ENCODE results near the gene HPD.
"Not testable (repeated sequence)": the region's sequence is repeated elsewhere in the genome, so short reads cannot be mapped to it uniquely, and the experiment has no call there.

Gene HPD

DNA sequence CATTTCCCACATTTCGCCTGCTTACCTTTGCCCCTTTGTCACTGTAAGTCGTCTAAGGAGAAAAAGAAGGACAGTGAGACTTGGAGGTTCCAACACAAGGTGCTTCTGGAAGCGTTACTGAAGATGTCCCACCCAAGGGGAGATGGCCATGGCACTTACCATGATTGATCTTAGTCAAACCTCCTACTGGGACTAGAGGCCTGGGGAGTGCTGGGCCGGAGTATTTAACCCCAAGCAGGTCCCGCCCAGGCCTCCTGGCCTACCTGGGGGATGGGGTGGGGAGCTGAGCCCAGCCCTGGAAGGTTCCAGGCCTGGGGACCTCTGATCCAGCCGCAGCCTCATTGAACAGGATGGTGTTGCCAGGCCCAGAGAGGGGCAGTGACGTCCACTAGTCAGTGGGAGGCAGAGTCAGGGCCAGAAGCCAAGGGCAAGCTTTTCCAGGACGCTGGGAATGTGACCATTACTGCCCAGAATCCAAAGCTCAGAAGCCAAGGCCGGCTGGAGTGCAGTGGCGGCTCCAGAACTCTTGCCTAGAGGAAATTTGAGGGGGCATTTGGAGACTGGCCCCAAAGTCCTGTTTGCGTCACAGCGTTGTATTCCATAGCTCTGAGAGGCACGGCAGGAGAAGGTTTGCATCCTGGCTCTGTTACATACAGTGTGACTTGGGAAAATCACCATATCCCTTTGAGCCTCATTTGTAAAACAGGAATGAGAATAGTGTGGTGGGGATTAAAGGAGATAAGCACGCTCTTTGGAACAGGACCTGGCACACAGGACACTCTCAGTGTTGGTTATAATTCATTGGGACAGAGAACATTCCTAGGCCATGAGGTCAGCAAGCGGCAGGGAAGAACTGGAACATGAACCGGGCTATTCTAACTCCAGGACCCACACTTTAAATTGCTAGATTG is at the start of gene HPD:
Gene HPD (minus strand): TSS at position 198 of the 911 bp plus-strand sequence. CDS start 36 bp downstream, at position 162.
- no peak for DNase-seq

GRCh38 chr12:121905746-121906145 is 47.1 kb upstream of the HPD start:
- no peak for DNase-seq

DNA sequence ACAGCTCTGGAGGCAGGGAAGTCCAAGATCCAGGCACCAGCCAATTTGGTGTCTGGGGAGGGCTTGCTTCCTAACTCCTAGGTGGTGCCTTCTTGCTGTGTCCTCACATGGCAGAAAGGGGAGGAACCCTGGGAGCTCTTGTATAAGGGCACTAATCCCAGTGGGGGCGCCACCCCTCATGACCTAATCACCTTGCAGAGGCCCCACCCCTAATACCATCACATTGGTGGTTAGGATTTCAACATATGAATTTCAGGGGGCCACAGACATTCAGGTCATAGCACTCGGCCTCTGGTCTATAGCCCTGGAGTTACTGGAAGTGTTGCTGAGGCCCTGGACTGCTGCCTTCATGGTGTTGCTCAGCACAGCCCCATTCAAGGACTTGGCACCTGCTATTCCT is 44.5 kb upstream of the HPD start:
- DNase-seq, result no peak

DNA sequence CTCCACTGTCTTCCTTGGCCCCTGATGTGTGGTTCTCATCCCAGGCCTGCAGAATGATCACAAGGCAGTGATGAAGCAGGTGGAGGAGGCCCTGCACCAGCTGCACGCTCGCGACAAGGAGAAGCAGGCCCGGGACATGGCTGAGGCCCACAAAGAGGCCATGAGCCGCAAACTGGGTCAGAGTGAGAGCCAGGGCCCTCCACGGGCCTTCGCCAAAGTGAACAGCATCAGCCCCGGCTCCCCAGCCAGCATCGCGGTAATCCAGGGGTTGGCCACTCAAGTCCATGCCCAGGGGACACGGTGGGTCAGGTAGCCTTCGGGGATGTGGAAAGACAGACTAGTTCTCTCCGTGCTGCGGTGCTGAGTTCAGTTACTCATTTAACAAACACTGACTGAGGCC is 40.9 kb upstream of the HPD start:
- no peak for DNase-seq

GRCh38 chr12:121898287-121898686 is 39.6 kb upstream of the HPD start:
- DNase-seq, result no peak

- DNase-seq, result no peak
Observed at GRCh38 chr12:121894633-121895032, 36.0 kb upstream of the HPD start.

GRCh38 chr12:121893961-121894460 is 35.4 kb upstream of the HPD start:
- no peak for DNase-seq

DNA sequence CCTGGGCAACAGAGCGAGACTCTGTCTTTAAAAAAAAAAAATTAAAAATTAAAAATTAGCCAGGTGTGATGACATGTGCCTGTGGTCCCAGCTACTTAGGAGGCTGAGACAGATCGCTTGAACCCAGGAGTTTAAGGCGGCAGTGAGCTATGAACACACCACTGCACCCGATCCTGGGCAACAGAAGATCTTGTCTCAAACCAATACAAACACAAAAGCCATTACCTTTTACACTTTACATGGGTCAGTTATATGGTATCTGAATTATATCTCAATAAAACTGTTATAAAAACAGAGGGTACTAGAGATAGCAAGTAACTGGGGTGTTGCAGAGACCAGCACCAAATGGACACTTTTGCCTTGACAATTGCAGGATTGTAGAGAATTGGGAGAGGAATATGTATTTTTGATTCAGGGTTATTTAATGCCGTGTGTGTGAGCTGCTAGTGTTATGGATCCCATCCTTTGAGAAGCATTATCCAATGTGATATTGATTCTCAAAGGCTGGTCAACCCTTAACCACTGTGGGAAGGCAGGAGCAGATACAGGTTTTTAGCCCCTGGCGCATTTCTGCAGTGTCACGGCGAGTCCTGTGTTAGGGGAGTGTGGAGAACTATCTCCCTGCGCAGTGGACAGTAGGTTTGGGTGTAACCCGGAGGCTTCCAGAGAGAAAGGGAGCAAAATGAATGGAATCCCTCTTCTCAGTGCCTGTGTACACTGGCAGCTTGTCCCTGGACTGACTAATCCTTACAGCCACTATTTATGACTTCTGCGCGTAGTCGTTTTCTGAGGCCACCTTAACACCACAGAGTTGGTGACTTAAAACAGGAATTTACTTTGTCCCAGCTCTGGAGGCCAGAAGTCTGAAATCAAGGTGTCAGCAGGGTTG is 34.3 kb upstream of the HPD start:
- no peak for DNase-seq

DNA sequence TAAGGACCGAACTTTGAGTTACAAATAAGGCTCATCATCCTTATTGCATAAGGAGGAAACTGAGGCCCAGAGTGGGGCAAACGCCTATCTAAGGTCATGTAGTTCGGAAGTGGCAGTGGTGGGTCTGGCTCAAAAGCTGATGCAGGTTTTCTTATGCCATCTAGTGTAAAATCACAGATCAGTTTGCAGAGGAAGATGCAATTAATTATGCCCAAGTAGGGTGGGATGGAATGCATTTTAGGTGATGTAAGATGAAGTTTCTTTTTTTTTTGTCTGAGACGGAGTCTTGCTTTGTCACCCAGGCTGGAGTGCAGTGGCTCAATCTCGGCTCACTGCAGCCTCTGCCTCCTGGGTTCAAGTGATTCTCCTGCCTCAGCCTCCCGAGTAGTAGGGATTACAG is 31.0 kb upstream of the HPD start:
- DNase-seq, result not testable (repeated sequence)

DNA sequence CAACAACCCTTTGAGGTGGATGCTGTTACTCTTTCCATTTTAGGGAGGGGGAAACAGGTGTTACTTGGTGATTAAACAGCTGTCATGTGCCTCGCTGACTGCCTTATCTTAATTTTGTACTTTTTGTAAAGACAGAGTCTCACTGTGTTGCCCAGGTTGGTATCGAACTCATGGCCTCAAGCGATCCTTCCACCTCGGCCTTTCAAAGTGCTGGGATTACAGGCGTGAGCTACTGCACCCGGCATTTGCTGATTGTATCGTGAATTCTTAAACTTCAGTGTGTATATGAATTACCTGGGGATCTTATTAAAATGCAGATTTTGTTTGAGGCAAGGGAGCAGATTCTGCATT is 30.6 kb upstream of the HPD start:
- DNase-seq, result no peak

DNA sequence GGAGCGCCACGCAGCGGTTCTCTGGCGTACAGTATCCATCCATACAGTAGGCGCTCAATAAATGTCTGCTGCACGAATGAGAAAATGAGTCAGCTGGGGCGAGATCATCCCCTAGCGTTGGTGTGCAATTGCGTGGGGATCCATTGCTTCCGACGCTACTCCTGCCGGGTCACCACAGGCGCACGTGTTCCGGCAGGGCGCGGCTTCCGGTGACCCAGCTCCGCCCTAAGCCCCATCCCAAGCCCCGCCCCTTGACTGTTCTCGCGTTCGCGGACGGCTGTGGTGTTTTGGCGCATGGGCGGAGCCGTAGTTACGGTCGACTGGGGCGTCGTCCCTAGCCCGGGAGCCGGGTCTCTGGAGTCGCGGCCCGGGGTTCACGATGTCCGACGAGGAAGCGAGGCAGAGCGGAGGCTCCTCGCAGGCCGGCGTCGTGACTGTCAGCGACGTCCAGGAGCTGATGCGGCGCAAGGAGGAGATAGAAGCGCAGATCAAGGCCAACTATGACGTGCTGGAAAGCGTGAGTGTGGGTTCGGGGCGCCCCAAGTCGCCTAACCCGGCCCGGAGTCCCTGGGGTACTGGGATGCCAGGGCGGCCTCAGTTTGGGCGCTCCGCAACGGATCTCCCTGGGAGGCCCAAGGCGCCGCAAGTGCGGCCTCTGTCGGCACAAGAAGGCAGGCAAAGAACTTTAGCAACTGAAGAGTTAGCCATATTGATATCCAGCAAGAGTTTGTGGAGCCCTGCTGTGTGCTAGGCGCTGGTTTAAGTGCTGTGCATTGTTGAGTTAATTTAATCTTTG is 30.0 kb upstream of the HPD start, which contains the start of gene PSMD9:
Gene PSMD9 (plus strand): TSS at position 313 of the 796 bp plus-strand sequence. CDS start 67 bp downstream, at position 380.
- peak; percentile 63 for DNase-seq

GRCh38 chr12:121888083-121888477 is 29.4 kb upstream of the HPD start:
- no peak for DNase-seq

DNA sequence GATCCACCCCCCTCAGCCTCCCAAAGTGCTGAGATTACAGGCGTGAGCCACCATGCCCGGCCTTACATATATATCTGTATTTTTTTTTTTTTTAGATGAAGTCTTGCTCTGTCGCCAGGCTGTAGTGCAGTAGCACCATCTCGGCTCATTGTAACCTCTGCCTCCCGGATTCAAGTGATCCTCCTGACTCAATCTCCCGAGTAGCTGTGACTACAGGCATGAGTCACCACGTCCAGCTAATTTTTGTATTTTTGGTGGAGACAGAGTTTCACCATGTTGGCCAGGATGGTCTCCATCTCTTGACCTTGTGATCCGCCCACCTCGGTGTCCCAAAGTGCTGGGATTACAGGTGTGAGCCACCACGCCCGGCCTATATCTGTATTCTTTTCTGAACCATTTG is 26.5 kb upstream of the HPD start:
- not testable (repeated sequence) for DNase-seq

DNA sequence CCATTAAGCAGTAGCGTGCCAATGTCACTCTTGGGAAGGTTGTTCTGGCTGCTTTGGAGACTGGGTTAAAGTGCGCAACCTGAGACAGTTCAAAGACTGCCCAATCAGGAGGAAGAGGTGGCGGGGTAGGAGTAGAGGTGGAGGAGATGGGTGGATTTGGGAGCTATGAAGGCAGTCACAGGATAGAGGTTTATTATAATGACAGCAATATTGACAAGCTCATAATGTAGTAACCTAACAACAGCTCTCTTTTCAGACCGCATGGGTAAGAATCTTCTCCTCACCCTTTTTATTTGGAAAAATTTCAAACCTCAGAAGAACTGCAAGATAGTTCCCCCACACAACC is 24.6 kb upstream of the HPD start:
- DNase-seq, result no peak

- not testable (repeated sequence) for DNase-seq
Observed at GRCh38 chr12:121876080-121876447, 17.4 kb upstream of the HPD start.

- no peak for DNase-seq
Observed at GRCh38 chr12:121875582-121875981, 16.9 kb upstream of the HPD start.

DNA sequence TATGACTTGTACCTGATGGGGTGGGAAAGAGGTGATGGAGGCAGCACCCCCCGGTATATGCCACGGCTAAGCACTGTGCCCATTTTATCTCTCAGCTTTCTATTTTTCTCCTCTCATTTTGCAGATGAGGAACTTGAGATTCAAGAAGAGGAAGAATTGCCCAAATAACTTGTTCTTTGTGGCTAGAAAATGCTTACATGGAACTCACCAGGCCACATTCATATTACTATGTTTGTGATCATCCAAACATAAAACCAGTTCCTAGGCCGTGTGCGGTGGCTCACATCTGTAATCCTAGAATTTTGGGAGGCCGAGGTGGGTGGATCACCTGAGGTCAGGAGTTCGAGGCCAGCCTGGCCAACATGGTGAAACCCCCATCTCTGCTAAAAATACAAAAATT is 15.4 kb upstream of the HPD start:
- DNase-seq, result no peak

- no peak for DNase-seq
Observed at GRCh38 chr12:121873216-121873569, 14.5 kb upstream of the HPD start.

DNA sequence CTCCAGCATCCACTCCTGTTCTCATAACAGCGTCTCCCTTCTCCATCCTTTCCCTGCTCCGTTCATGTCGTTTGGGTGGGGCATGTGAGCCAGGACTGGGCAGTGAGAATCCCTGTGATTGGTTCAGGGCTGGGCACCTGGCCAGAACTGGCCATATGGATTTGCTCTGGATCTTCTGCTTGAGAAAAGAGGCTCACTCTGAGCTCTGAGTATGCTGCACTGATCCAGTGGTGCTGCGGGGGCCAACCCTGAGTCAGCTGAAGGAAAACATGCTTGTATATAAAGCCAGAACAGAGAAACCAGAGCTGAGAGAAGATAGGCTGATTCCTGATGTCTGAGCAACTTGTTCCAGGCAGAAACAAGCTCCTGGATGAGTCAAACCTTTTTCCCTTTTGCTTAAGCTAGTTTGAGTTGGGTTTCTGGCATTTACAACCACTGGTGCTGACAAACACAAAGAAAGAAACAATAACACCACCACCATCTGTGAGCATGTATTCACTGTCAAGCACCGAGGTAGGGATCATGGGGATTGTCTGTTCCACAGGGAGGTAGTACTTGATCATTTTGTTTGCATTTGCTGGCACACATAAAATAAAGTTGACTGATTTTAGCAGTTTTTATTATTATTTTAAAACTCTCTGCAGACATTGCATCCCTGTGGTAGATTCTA is 14.0 kb upstream of the HPD start:
- no peak for DNase-seq

- DNase-seq, result no peak
Observed at GRCh38 chr12:121871467-121871866, 12.8 kb upstream of the HPD start.

DNA sequence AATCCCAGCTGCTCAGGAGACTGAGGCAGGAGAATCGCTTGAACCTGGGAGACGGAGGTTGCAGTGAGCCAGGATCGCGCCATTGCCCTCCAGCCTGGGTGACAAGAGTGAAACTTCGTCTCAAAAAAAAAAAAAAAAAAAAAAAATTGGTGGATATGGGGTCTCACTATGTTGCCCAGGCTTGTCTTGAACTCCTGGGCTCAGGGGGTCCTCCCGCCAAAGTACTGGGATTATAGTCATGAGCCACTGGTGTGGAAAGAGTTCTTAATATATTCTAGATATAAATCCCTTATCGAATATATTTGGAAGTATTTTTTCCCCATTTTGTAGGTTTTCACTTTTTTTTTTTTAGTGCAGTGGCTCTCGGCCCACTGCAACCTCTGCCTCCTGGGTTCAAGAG is 10.6 kb upstream of the HPD start:
- DNase-seq, result not testable (repeated sequence)

DNA sequence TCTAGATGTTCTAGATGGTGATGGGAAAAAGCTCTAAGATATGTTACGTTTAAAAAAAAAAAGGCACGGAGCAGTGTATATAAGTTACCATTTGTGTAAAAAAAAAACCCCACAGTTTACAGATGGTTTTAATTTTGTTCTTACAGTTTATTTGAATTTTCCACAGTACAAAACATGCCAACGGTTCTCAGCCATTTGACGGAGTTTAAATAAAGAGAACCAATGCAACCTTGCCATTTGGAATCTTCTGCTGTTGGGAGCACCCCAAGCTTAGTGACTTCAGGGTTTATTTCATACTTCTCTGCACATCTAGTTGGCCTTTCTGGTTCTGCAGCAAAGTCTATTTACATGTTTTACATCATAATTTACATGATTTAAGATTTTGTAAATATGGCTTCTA is 7.7 kb upstream of the HPD start:
- no peak for DNase-seq

All from cortex of kidney (tissue), 1 donor.